K562 (cell line): ENCODE results near the gene UNC5C. TPM values are rescaled to one million over a fixed set of nuclear protein-coding genes. Genes with fewer than 3 reads are reported as not detected.
A peak's percentile ranks its signal among the peaks of the same experiment; 100 is the strongest.

Experiments
- ATAC-seq: fragments of 200-7000 bp; cut with Tn5 transposase; 3 replicates; pipeline ENCODE4 v1.9.1; 2020; ENCODE audit warnings: moderate library complexity
- BruUV-seq: library from RNA; stranded (reverse); fragments of 400-500 nt; replicated peaks from 2 replicates; lab custom pipeline; 2021; lab: Mats Ljungman, UMichigan
- CTCF ChIA-PET: fragments of 300-600 bp; formaldehyde crosslinking; extraction: SDS; loops from one replicate; lab custom pipeline; 2021; ENCODE audit warnings: low intra/inter-chr PET ratio; lab: Yijun Ruan, JAX
- POLR2A ChIA-PET: fragments of 300-600, 350-650 bp; sonication (Branson Sonifier 250); formaldehyde crosslinking; extraction: SDS; loops from one replicate; lab custom pipeline; 2021; ENCODE audit warnings: antibody characterized with exemption, inconsistent platforms; lab: Yijun Ruan, JAX
- DNase-seq, 4 experiments: peaks; one replicate each; pipeline versions ENCODE4 v3.0.0 to v3.0.0-alpha.2; 2011 to 2018; ENCODE audit warnings: low spot score in 3 of 4, mixed read lengths in 3 of 4; ENCODE audit errors: extremely low read depth in 1 of 4
- FAIRE-seq: peaks from 2 replicates; lab custom pipeline; 2011; peaks lifted over from hg19 to GRCh38; lab: Jason Lieb, UNC
- H2AFZ ChIP-seq: 2 replicates; pipeline ENCODE4 v1.6.0; 2011; ENCODE audit warnings: low read depth, low read length, control low read depth, inconsistent platforms
- H3K27ac ChIP-seq: fragments of 200-600 bp; 3 replicates; pipeline ENCODE4 v1.8.0; 2011; ENCODE audit warnings: low read depth, mild to moderate bottlenecking, control low read depth, inconsistent platforms, low read length, moderate library complexity, mixed read lengths; ENCODE audit errors: extremely low read depth
- H3K27me3 ChIP-seq, 2 experiments: fragments of 300-600 bp in 1 of 2; 2 replicates in 1 of 2; 3 replicates in 1 of 2; pipeline versions ENCODE4 v1.6.0 to v1.8.0; 2011; ENCODE audit warnings: inconsistent platforms in 2 of 2, low read length in 2 of 2, mild to moderate bottlenecking in 1 of 2, mixed read lengths in 1 of 2, moderate library complexity in 1 of 2; ENCODE audit not compliant: control insufficient read depth in 2 of 2, insufficient read depth in 2 of 2
- H3K36me3 ChIP-seq: fragments of 300-600 bp; 3 replicates; pipeline ENCODE4 v1.8.0; 2011; ENCODE audit warnings: mild to moderate bottlenecking, low read length, inconsistent platforms; ENCODE audit not compliant: control insufficient read depth, insufficient read depth
- H3K4me1 ChIP-seq, 2 experiments: fragments of 200-600 bp in 1 of 2; replicated peaks in 1 of 2; 2 replicates in 1 of 2; 3 replicates in 1 of 2; pipeline versions ENCODE4 v1.5.1 to v1.8.0; 2011; ENCODE audit warnings: inconsistent platforms in 2 of 2, low read length in 2 of 2, mild to moderate bottlenecking in 1 of 2, mixed read lengths in 1 of 2, moderate library complexity in 1 of 2; ENCODE audit not compliant: control insufficient read depth in 2 of 2, insufficient read depth in 2 of 2
- H3K4me2 ChIP-seq: 2 replicates; pipeline ENCODE4 v1.6.1; 2011; ENCODE audit warnings: low read length, control low read depth, inconsistent platforms, mixed read lengths; ENCODE audit not compliant: insufficient read depth
- H3K4me3 ChIP-seq: fragments of 200-600 bp; sonication (generic), shearing (Covaris generic); 2 replicates; pipeline ENCODE4 v1.5.1; 2016; ENCODE audit warnings: control low read depth, inconsistent platforms
- H3K79me2 ChIP-seq: fragments of 200-600 bp; 3 replicates; pipeline ENCODE4 v1.8.0; 2011; ENCODE audit warnings: low read length, inconsistent platforms; ENCODE audit not compliant: control insufficient read depth, insufficient read depth
- H3K9ac ChIP-seq, 2 experiments: 2 replicates each; pipeline versions ENCODE4 v1.6.0 to v1.6.1; 2011; ENCODE audit warnings: low read depth in 2 of 2, low read length in 2 of 2, control low read depth in 1 of 2, inconsistent platforms in 1 of 2, mild to moderate bottlenecking in 1 of 2, mixed read lengths in 1 of 2; ENCODE audit not compliant: insufficient read depth in 1 of 2
- H3K9me1 ChIP-seq: one replicate; pipeline ENCODE4 v1.6.0; 2011; ENCODE audit warnings: inconsistent platforms, mild to moderate bottlenecking, low read length, moderate library complexity; ENCODE audit not compliant: control insufficient read depth, insufficient read depth
- H3K9me3 ChIP-seq: replicated peaks from 2 replicates; pipeline ENCODE4 v1.5.1; 2011; ENCODE audit warnings: low read depth, low read length, inconsistent platforms; ENCODE audit not compliant: control insufficient read depth, insufficient read depth
- H4K20me1 ChIP-seq: replicated peaks from 2 replicates; pipeline ENCODE4 v1.6.1; 2011; ENCODE audit warnings: low read length, inconsistent platforms, mixed read lengths; ENCODE audit not compliant: control insufficient read depth, insufficient read depth
- CAMTA2 ChIP-seq: fragments of 250-450 bp; sonication (Bioruptor Pico); conservative IDR thresholded peaks from 2 replicates; pipeline ENCODE4 v1.5.1; 2022
- NFIC ChIP-seq: fragments of 450-650 bp; IDR thresholded peaks from 2 replicates; pipeline ENCODE4 v1.6.1; 2017; ENCODE audit warnings: mild to moderate bottlenecking, inconsistent platforms
- NFIX ChIP-seq: fragments of 250-450 bp; sonication (Bioruptor Pico); IDR thresholded peaks from 2 replicates; pipeline ENCODE4 v1.4.0; 2020; ENCODE audit warnings: low read depth, mild to moderate bottlenecking, moderate library complexity
- ZNF609 ChIP-seq: sonication (generic); formaldehyde crosslinking; IDR thresholded peaks from 2 replicates; pipeline ENCODE4 v1.8.1; 2023; ENCODE audit warnings: missing genetic modification reagents, mild to moderate bottlenecking, borderline replicate concordance
- ZNF785 ChIP-seq: fragments of 250-450 bp; sonication (Bioruptor Pico); IDR thresholded peaks from 2 replicates; pipeline ENCODE4 v1.4.0; 2020; ENCODE audit warnings: mild to moderate bottlenecking
- WGBS: fragments of 100-300 bp; shearing (Covaris generic); methylation state at CpG from one replicate; pipeline ENCODE4 v1.1.6; 2016; ENCODE audit warnings: low coverage, mixed read lengths; ENCODE audit not compliant: insufficient coverage; ENCODE audit errors: missing lambda C conversion rate; 5-methylcytosine and 5-hydroxymethylcytosine counted together
- in situ Hi-C: fragments of 300-500 bp; cut with MboI; formaldehyde crosslinking; loops from 4 replicates; pipeline ENCODE4 v1.15.0; 2018; ENCODE audit warnings: inconsistent platforms, mixed read lengths
- intact Hi-C: fragments of 100-400 bp; cut with micrococcal nuclease; formaldehyde crosslinking; loops from 2 replicates; pipeline ENCODE4 v1.14.2; 2022
- polyA plus RNA-seq, 8 experiments: library from polyadenylated mRNA; depleted of rRNA in 4 of 8; stranded (reverse) in 5 of 8; unstranded in 3 of 8; fragments of >200 nt; fragmentation: Nextera tagmentation in 2 of 8; fragmentation: Illumina TruSeq in 1 of 8; extraction: Ambion mirVana in 2 of 8; extraction: Trizol in 1 of 8; gene quantifications; 2 replicates each; pipeline versions ENCODE4 v1.2.1 to v1.2.3, GENCODE V29; 2011 to 2014; ENCODE audit warnings: inconsistent platforms in 1 of 8, missing spikeins in 1 of 8
- total RNA-seq, 7 experiments: library from RNA; depleted of rRNA in 6 of 7; stranded (reverse); fragments of >200 nt in 6 of 7; fragmentation: Illumina TruSeq in 2 of 7; extraction: Trizol in 2 of 7; gene quantifications; 2 replicates each; pipeline versions ENCODE4 v1.2.1 to v1.2.3, GENCODE V29; 2011 to 2021; ENCODE audit warnings: low replicate concordance in 1 of 7

UNC5C gene
- total and polyA plus RNA-seq, 9 of the 15 experiments (the other 6 are each of a cell fraction or from before 2014, with no cell fraction given): under 0.01 to 0.10 (median 0.03) TPM; not detected in 1

- POLR2A ChIA-PET: no interaction called here
- TF ChIP-seq NFIX (CRISPR knock-in tag): peak; percentile 49; the same call in 1 of the 2 replicates
- no peak for TF ChIP-seq CAMTA2
- no peak for TF ChIP-seq ZNF785 (CRISPR knock-in tag)
- TF ChIP-seq ZNF609 (CRISPR knock-in tag): no peak
- peak; percentile 93 for TF ChIP-seq NFIC
- TF ChIP-seq, all 486 proteins: peak for 2
- no peaks in the 10 kb centered on the region for H3K4me1 ChIP-seq
- H3K36me3 ChIP-seq: no peaks in the 10 kb centered on the region
- in situ Hi-C loops: no loop called here
- intact Hi-C loops: no loop called here
- no peak overlapping the region for H3K4me2 ChIP-seq
- no peak overlapping the region for H3K27ac ChIP-seq
- H3K9me1 ChIP-seq: no peaks in the 10 kb centered on the region
- no peaks in the 10 kb centered on the region for H3K27me3 ChIP-seq
- BruUV-seq: no TSS peak
- CTCF ChIA-PET: no interaction called here
- H3K9ac ChIP-seq: no peak overlapping the region
- FAIRE-seq: no peak
- DNase-seq: no peak
- 6% methylated on average over 3 of the region's 3 CpGs for WGBS
- no peak overlapping the region for H2AFZ ChIP-seq
- H3K9me3 ChIP-seq: no peaks in the 10 kb centered on the region
- no peaks in the 10 kb centered on the region for H3K79me2 ChIP-seq
- H4K20me1 ChIP-seq: no peaks in the 10 kb centered on the region
- H3K4me3 ChIP-seq: no peak overlapping the region
- no peak for ATAC-seq
These were observed 16.5 kb downstream of the UNC5C start for GRCh38 chr4:95532305-95532704.
